NT2/D1 (cell line): ENCODE results near the gene COLEC11.

Source experiments
- SUZ12 ChIP-seq: IDR thresholded peaks from 2 replicates; pipeline ENCODE4 v1.6.1; 2011; ENCODE audit not compliant: insufficient read length, insufficient read depth; ENCODE audit errors: extremely low read depth
- YY1 ChIP-seq: IDR thresholded peaks from 2 replicates; pipeline ENCODE4 v1.6.1; 2011; ENCODE audit not compliant: insufficient read length, insufficient read depth
- ZNF274 ChIP-seq: IDR thresholded peaks from 2 replicates; pipeline ENCODE4 v1.6.1; 2011; ENCODE audit warnings: mild to moderate bottlenecking, low read depth, low read length

GRCh38 chr2:3602553-3603339 is 7.8 kb downstream of the COLEC11 start:
- TF ChIP-seq YY1 (no peak), ZNF274 (no peak), SUZ12 (no peak)
